IMR-90 (cell line): ENCODE measurements around the gene GPR65. TPM values are rescaled to one million over a fixed set of nuclear protein-coding genes. Genes with fewer than 3 reads are reported as not detected.

Experiments
- ATAC-seq: fragments of 200-7000 bp; cut with Tn5 transposase; 2 replicates; pipeline ENCODE4 v1.9.1; 2020; ENCODE audit warnings: low read depth, mild to moderate bottlenecking, moderate library complexity
- BruUV-seq: library from RNA; stranded (reverse); fragments of 400-500 nt; replicated peaks from 2 replicates; lab custom pipeline; 2021; lab: Mats Ljungman, UMichigan
- CTCF ChIA-PET: fragments of 300-600 bp; formaldehyde crosslinking; extraction: SDS; loops from one replicate; lab custom pipeline; 2021; ENCODE audit warnings: antibody characterized with exemption; lab: Yijun Ruan, JAX
- POLR2A ChIA-PET: fragments of 300-600 bp; sonication (Branson Sonifier 250); formaldehyde crosslinking; loops from one replicate; lab custom pipeline; 2022; ENCODE audit warnings: antibody characterized with exemption; ENCODE audit not compliant: unreplicated experiment; lab: Charles Lee
- DNase-seq: peaks from one replicate; pipeline ENCODE4 v3.0.0; 2013
- H2AFZ ChIP-seq: replicated peaks from 2 replicates; pipeline ENCODE3; 2013; ENCODE audit warnings: low read length, mild to moderate bottlenecking; ENCODE audit not compliant: poor library complexity
- H2AK5ac ChIP-seq: 2 replicates; pipeline ENCODE4 v1.6.1; 2013; ENCODE audit warnings: low read depth, low read length, inconsistent platforms
- H2AK9ac ChIP-seq: replicated peaks from 2 replicates; pipeline ENCODE3; 2013; ENCODE audit warnings: mild to moderate bottlenecking, low read depth, low read length, moderate library complexity; ENCODE audit not compliant: poor library complexity
- H2BK120ac ChIP-seq: 2 replicates; pipeline ENCODE4 v1.6.1; 2013; ENCODE audit warnings: low read depth, low read length, inconsistent platforms
- H2BK15ac ChIP-seq: 3 replicates; pipeline ENCODE4 v1.6.1; 2013; ENCODE audit warnings: low read depth, low read length, inconsistent platforms
- H2BK20ac ChIP-seq: 2 replicates; pipeline ENCODE4 v1.6.1; 2013; ENCODE audit warnings: low read depth, mild to moderate bottlenecking, inconsistent platforms, low read length, moderate library complexity
- H2BK5ac ChIP-seq: 2 replicates; pipeline ENCODE4 v1.6.1; 2013; ENCODE audit warnings: mild to moderate bottlenecking, low read depth, low read length, inconsistent platforms; ENCODE audit not compliant: poor library complexity, severe bottlenecking
- H3K14ac ChIP-seq: replicated peaks from 2 replicates; pipeline ENCODE4 v1.6.1; 2013; ENCODE audit warnings: low read depth, low read length, inconsistent platforms
- H3K18ac ChIP-seq: 2 replicates; pipeline ENCODE4 v1.6.1; 2013; ENCODE audit warnings: low read depth, low read length, control low read depth
- H3K23ac ChIP-seq: 2 replicates; pipeline ENCODE4 v1.6.1; 2013; ENCODE audit warnings: low read depth, low read length, inconsistent platforms
- H3K27ac ChIP-seq: 2 replicates; pipeline ENCODE4 v1.5.1; 2013; ENCODE audit warnings: mild to moderate bottlenecking, control low read depth, low read length; ENCODE audit not compliant: insufficient read depth
- H3K27me3 ChIP-seq: 2 replicates; pipeline ENCODE4 v1.6.1; 2013; ENCODE audit warnings: low read length; ENCODE audit not compliant: control insufficient read depth, insufficient read depth
- H3K36me3 ChIP-seq: 2 replicates; pipeline ENCODE4 v1.6.1; 2013; ENCODE audit warnings: low read length, mixed read lengths; ENCODE audit not compliant: control insufficient read depth, insufficient read depth
- H3K4ac ChIP-seq: 2 replicates; pipeline ENCODE4 v1.6.1; 2013; ENCODE audit warnings: low read depth, low read length, inconsistent platforms
- H3K4me1 ChIP-seq: 2 replicates; pipeline ENCODE4 v1.6.1; 2013; ENCODE audit warnings: low read length, mixed read lengths; ENCODE audit not compliant: control insufficient read depth, insufficient read depth
- H3K4me2 ChIP-seq: 2 replicates; pipeline ENCODE4 v1.6.1; 2013; ENCODE audit warnings: low read depth, mild to moderate bottlenecking, control low read depth, low read length, moderate library complexity
- H3K4me3 ChIP-seq: 2 replicates; pipeline ENCODE4 v1.5.1; 2013; ENCODE audit warnings: low read depth, mild to moderate bottlenecking, control low read depth, low read length, moderate library complexity; ENCODE audit not compliant: insufficient read depth
- H3K56ac ChIP-seq: 2 replicates; pipeline ENCODE4 v1.6.1; 2013; ENCODE audit warnings: low read length, inconsistent platforms; ENCODE audit not compliant: insufficient read depth; ENCODE audit errors: extremely low read depth
- H3K79me1 ChIP-seq, 2 experiments: 2 replicates each; pipeline ENCODE4 v1.6.1; 2013; ENCODE audit warnings: low read length in 2 of 2, inconsistent platforms in 1 of 2, low read depth in 1 of 2
- H3K9ac ChIP-seq: 2 replicates; pipeline ENCODE4 v1.6.1; 2013; ENCODE audit warnings: low read depth, low read length, control low read depth
- H3K9me1 ChIP-seq: 2 replicates; pipeline ENCODE4 v1.6.1; 2013; ENCODE audit warnings: low read length, inconsistent platforms; ENCODE audit not compliant: insufficient read depth
- H3K9me3 ChIP-seq: 2 replicates; pipeline ENCODE4 v1.6.1; 2013; ENCODE audit warnings: low read length; ENCODE audit not compliant: control insufficient read depth, insufficient read depth
- H4K20me1 ChIP-seq: 2 replicates; pipeline ENCODE4 v1.6.1; 2013; ENCODE audit warnings: low read length, inconsistent platforms; ENCODE audit not compliant: insufficient read depth
- H4K5ac ChIP-seq: 2 replicates; pipeline ENCODE4 v1.6.1; 2013; ENCODE audit warnings: mild to moderate bottlenecking, low read depth, low read length, control low read depth
- H4K8ac ChIP-seq, 2 experiments: 2 replicates each; pipeline ENCODE4 v1.6.1; 2013; ENCODE audit warnings: low read depth in 2 of 2, low read length in 2 of 2, control low read depth in 1 of 2, inconsistent platforms in 1 of 2
- H4K91ac ChIP-seq: 2 replicates; pipeline ENCODE4 v1.6.1; 2013; ENCODE audit warnings: low read depth, low read length, inconsistent platforms; ENCODE audit not compliant: insufficient read depth
- BHLHE40 ChIP-seq: fragments of 150-350 bp; IDR thresholded peaks from 2 replicates; pipeline ENCODE4 v1.6.1; 2016; ENCODE audit warnings: mild to moderate bottlenecking, low read depth, low read length
- CEBPB ChIP-seq: IDR thresholded peaks from 2 replicates; pipeline ENCODE4 v1.6.1; 2012; ENCODE audit warnings: low read depth, low read length, improper control_type of control experiment
- CHD1 ChIP-seq: IDR thresholded peaks from 2 replicates; pipeline ENCODE4 v1.6.1; 2012; ENCODE audit warnings: low read depth, low read length, improper control_type of control experiment
- CTCF ChIP-seq: conservative IDR thresholded peaks from 2 replicates; pipeline ENCODE4 v1.5.1; 2012; ENCODE audit warnings: mild to moderate bottlenecking, low read depth, low read length, improper control_type of control experiment
- ELK1 ChIP-seq: fragments of 150-350 bp; IDR thresholded peaks from 2 replicates; pipeline ENCODE4 v1.6.1; 2016; ENCODE audit warnings: low read depth, mild to moderate bottlenecking, low read length, moderate library complexity, borderline replicate concordance
- FOS ChIP-seq: fragments of 150-350 bp; IDR thresholded peaks from 2 replicates; pipeline ENCODE4 v1.6.1; 2016; ENCODE audit warnings: low read depth, low read length
- MAFK ChIP-seq: IDR thresholded peaks from 2 replicates; pipeline ENCODE4 v1.6.1; 2012; ENCODE audit warnings: low read depth, low read length, improper control_type of control experiment
- MAZ ChIP-seq: IDR thresholded peaks from 2 replicates; pipeline ENCODE4 v1.6.1; 2012; ENCODE audit warnings: low read depth, mild to moderate bottlenecking, low read length, improper control_type of control experiment, moderate library complexity, borderline replicate concordance
- MXI1 ChIP-seq: IDR thresholded peaks from 2 replicates; pipeline ENCODE4 v1.6.1; 2012; ENCODE audit warnings: low read depth, mild to moderate bottlenecking, low read length, moderate library complexity, borderline replicate concordance
- NFE2L2 ChIP-seq: fragments of 150-350 bp; IDR thresholded peaks from 2 replicates; pipeline ENCODE4 v1.6.1; 2016; ENCODE audit warnings: low read depth, mild to moderate bottlenecking, low read length
- POLR2A ChIP-seq: IDR thresholded peaks from 2 replicates; pipeline ENCODE4 v1.6.1; 2012; ENCODE audit warnings: mild to moderate bottlenecking, low read depth, low read length
- RAD21 ChIP-seq: IDR thresholded peaks from 2 replicates; pipeline ENCODE4 v1.6.1; 2012; ENCODE audit warnings: low read length, improper control_type of control experiment
- RCOR1 ChIP-seq: IDR thresholded peaks from 2 replicates; pipeline ENCODE4 v1.6.1; 2012; ENCODE audit warnings: mild to moderate bottlenecking, low read length, improper control_type of control experiment; ENCODE audit not compliant: insufficient replicate concordance
- RFX5 ChIP-seq: IDR thresholded peaks from 2 replicates; pipeline ENCODE4 v1.8.0; 2012; ENCODE audit warnings: low read depth, mild to moderate bottlenecking, low read length, moderate library complexity
- SMC3 ChIP-seq: fragments of 150-350 bp; IDR thresholded peaks from 2 replicates; pipeline ENCODE4 v1.6.1; 2016; ENCODE audit warnings: low read depth, mild to moderate bottlenecking, antibody characterized with exemption, low read length, moderate library complexity
- USF2 ChIP-seq: fragments of 150-350 bp; IDR thresholded peaks from 2 replicates; pipeline ENCODE4 v1.6.1; 2017; ENCODE audit warnings: mild to moderate bottlenecking, antibody characterized with exemption, low read length, low read depth
- WGBS, 2 experiments: methylation state at CpG; one replicate each; pipeline versions ENCODE4 v1.1.5 to v1.1.7; 2013; ENCODE audit warnings: missing lambda C conversion rate in 2 of 2; ENCODE audit not compliant: insufficient read length in 1 of 2; ENCODE audit errors: extremely low coverage in 2 of 2; 5-methylcytosine and 5-hydroxymethylcytosine counted together
- dilution Hi-C: fragments of 300-500 bp; cut with HindIII; formaldehyde crosslinking; loops from one replicate; pipeline ENCODE4 v1.14.3; 2018; ENCODE audit warnings: low sequenced_read_pairs; ENCODE audit not compliant: unreplicated experiment
- in situ Hi-C: fragments of 300-500 bp; cut with MboI; formaldehyde crosslinking; loops from 3 replicates; pipeline ENCODE4 v1.14.3; 2019; ENCODE audit warnings: low sequenced_read_pairs, inconsistent platforms, mixed read lengths
- intact Hi-C: fragments of 100-400 bp; cut with micrococcal nuclease; formaldehyde crosslinking; loops from 2 replicates; pipeline ENCODE4 v1.10.0; 2022
- polyA plus RNA-seq, 3 experiments: library from polyadenylated mRNA; depleted of rRNA; stranded (reverse); fragments of >200 nt; gene quantifications; 2 replicates each; pipeline ENCODE4 v1.2.3, GENCODE V29; 2012; ENCODE audit warnings: low replicate concordance in 1 of 3
- total RNA-seq: library from RNA; depleted of rRNA; stranded (reverse); fragments of >200 nt; gene quantifications from 2 replicates; pipeline ENCODE4 v1.2.3, GENCODE V29; 2012

Gene GPR65
- total and polyA plus RNA-seq, 2 of the 4 experiments (the other 2 are of a cell fraction) = 0.05 to 0.18 TPM

- H3K9ac ChIP-seq = no peak overlapping the region
- no peaks in the 10 kb centered on the region for H3K27me3 ChIP-seq
- no peak overlapping the region for H2BK15ac ChIP-seq
- ChIA-PET CTCF (no interaction called here), POLR2A (no interaction called here)
- no peak overlapping the region for H2AK5ac ChIP-seq
- no peaks in the 10 kb centered on the region; the same call in 1 of the 2 replicates for H3K36me3 ChIP-seq
- H3K4ac ChIP-seq = no peak overlapping the region
- dilution Hi-C loops (no loop called here), intact Hi-C loops (no loop called here), in situ Hi-C loops (no loop called here)
- ATAC-seq (no peak), DNase-seq (no peak)
- no peak overlapping the region for H3K14ac ChIP-seq
- TF ChIP-seq MXI1 (no peak), FOS (no peak), RFX5 (no peak), MAZ (no peak), POLR2A (no peak), SMC3 (no peak), RCOR1 (no peak), CEBPB (no peak), USF2 (no peak), CTCF (no peak), MAFK (no peak), NFE2L2 (no peak), RAD21 (no peak), BHLHE40 (no peak), CHD1 (no peak), ELK1 (no peak)
- H3K4me1 ChIP-seq = peaks cover 3% of the 10 kb centered on the region; the same call in 1 of the 2 replicates
- no peak overlapping the region for H2AK9ac ChIP-seq
- H2AFZ ChIP-seq = no peak overlapping the region
- no peaks in the 10 kb centered on the region for H4K20me1 ChIP-seq
- no peak overlapping the region for H4K91ac ChIP-seq
- H3K79me1 ChIP-seq = peaks cover 0 to 12% of the 10 kb centered on the region in 2 experiments; a peak in 1 of 4 replicates
- no peak overlapping the region for H2BK20ac ChIP-seq
- H3K23ac ChIP-seq = no peak overlapping the region
- no peak overlapping the region for H3K4me3 ChIP-seq
- H3K18ac ChIP-seq = no peak overlapping the region
- no peak overlapping the region for H3K56ac ChIP-seq
- H3K4me2 ChIP-seq = no peak overlapping the region
- H3K9me3 ChIP-seq = no peaks in the 10 kb centered on the region
- no peak overlapping the region for H2BK120ac ChIP-seq
- H4K5ac ChIP-seq = no peak overlapping the region
- no TSS peak for BruUV-seq
- H4K8ac ChIP-seq = no peak overlapping the region
- no peak overlapping the region for H3K27ac ChIP-seq
- H3K9me1 ChIP-seq = peaks cover 3% of the 10 kb centered on the region; the same call in 1 of the 2 replicates
- H2BK5ac ChIP-seq = no peak overlapping the region
- WGBS, 2 experiments = no CpG with 5 or more reads among the region's 2 CpGs
Observed at GRCh38 chr14:87989956-87990299, 15.0 kb upstream of the GPR65 start.
